Measurements from ENCODE around the gene FRK. TPM values are rescaled to one million over a fixed set of nuclear protein-coding genes. Genes with fewer than 3 reads are reported as not detected.

Gene FRK
- total RNA-seq, 4 donors from 2014 or later, result 0.44 to 1.3 (median 0.63) TPM

DNA sequence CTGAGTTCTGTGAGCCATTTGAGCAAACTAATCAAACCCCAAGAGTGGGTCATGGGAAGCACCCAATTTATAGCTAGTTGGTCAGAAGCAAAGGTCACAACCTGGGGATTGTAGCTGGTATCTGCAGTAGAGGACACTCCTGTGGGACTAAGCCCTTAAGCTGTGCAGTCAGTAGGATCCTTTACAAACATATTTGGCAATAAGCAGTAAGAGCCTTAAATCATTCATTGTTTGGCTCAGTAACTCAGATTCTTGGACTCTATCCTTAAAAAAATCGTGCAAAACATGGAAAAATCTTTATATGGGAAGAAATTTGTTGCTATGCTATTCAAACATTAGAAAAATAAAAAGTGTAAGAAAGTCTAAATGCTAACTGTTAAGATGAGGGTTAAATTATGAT is 29.9 kb downstream of the FRK start:
- TF ChIP-seq, protein P1, sequence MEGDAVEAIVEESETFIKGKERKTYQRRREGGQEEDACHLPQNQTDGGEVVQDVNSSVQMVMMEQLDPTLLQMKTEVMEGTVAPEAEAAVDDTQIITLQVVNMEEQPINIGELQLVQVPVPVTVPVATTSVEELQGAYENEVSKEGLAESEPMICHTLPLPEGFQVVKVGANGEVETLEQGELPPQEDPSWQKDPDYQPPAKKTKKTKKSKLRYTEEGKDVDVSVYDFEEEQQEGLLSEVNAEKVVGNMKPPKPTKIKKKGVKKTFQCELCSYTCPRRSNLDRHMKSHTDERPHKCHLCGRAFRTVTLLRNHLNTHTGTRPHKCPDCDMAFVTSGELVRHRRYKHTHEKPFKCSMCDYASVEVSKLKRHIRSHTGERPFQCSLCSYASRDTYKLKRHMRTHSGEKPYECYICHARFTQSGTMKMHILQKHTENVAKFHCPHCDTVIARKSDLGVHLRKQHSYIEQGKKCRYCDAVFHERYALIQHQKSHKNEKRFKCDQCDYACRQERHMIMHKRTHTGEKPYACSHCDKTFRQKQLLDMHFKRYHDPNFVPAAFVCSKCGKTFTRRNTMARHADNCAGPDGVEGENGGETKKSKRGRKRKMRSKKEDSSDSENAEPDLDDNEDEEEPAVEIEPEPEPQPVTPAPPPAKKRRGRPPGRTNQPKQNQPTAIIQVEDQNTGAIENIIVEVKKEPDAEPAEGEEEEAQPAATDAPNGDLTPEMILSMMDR (IDR thresholded peaks at IDR 0.05; ENCODE audit: low read depth), result no peak

DNA sequence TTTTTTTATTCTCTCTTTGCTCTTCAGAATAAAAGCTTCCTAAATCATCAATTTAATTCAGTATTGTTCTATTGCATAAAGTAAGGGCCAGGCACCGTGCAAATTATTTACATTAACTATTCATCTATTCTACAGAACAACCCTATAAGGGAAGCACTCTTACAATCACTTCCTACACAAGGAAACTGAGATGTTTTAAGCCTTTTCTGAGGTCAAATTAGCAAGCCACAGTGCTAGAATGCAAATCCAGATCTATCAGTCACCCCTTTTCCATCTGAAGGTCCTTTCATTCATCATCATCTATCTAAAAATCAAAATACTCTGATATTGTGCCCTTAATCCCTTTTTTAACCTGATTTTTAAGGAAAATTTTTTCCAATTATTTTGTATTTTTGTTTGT is 31.2 kb downstream of the FRK start:
- TF ChIP-seq, protein P1 (IDR thresholded peaks at IDR 0.05; ENCODE audit: low read depth), result no peak

DNA sequence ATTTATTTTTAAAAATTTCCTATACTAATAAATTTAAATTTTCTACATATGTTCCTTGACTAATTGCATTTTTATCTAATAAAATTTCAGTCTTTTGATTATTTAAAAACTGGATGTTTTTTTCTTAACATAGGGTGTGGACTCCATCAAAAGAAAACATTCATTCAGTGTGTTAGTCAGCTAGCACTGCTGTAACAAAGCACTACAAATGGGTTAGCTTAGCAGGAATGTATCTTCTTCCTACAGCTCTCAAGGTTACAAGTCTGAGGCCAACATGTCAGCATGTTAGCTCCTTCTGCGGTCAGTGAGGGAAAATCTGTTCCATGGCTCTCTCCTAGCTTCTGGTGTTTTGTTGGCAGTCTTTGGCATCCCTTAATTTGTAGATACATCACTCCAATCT is 32.5 kb downstream of the FRK start:
- TF ChIP-seq, protein P1 (IDR thresholded peaks at IDR 0.05; ENCODE audit: low read depth), result no peak

DNA sequence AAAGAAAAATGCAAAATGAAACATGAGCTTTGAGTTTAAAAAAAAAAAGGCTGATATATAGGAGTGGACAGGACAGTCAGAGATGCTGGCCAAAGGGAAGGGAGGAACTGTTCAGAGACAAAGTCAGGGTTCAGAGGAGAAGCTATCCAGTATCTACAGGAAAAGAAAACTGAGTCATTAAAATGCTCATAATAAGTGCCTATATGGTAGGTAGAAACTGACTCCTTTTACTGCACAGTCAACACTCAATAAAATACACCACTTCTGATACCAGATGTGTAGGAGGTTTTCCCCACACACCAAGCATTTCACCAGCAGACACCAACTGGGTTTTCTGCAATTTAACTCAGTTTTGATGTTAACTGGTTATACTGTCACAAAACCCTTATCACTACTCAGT is 32.9 kb downstream of the FRK start:
- TF ChIP-seq, protein P1 (IDR thresholded peaks at IDR 0.05; ENCODE audit: low read depth), result no peak

DNA sequence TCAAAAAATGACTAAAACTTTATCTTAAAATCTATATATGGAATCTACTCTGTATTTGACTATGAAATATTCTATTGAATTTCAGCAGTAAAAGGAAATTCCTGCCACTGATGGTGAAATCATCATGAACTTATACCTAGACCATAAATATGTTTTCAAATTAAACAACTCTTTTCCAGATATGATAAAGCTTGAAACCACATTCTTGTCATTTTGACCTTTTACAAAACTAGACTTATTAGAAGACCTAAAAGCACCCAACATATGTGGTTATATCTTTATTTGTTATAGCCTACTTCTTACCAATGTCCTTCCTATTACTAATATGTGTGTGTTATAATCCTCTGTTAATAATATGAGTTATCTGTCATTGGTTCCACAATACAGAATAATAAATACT is 35.3 kb downstream of the FRK start:
- TF ChIP-seq, protein P1 (IDR thresholded peaks at IDR 0.05; ENCODE audit: low read depth), result no peak

DNA sequence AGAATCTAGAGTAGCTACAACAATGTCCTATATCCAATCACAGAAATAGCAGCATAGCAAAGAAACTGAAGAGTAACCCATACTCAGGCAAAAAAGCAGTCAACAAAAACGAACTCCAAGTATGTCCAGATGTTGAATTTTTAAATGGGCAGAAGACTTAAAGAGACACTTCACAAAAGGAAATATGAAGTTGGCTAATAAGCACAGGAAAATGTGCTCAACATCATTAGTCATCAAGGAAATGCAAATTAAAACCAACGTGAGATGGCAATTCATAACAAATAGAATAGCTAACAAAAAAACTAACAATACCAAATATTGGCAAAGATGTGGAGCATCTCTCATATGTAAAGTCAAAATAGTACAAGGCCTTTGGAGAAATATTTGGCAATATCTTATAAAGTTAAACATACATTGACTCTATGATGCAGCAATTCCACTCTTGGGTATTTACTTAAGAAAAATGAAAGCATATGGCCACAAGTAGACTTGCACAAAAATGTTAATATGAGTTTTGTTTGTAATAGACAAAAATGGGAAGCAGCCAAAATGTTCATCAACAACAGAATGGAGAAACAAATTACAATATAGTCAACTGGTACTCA is 37.7 kb downstream of the FRK start:
- TF ChIP-seq, protein P1 (IDR thresholded peaks at IDR 0.05; ENCODE audit: low read depth), result no peak

DNA sequence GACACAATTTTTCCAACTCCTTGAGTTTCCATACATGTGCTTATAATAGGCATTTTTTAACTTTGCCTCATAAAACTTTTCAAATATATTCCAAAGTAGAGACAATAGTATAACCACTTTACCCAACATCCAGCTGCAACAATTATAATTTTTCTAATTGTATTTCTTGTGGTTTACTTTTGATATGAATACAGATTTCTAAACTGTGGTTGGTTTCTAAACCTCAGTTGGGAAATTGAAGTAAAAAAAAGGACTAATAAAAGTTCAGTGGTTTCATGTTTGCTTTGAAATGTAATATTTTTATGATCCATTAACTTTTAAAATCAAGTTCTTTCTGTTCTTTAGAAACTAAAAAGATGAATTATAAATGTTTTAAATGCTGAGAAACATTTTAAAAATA is 40.0 kb downstream of the FRK start:
- TF ChIP-seq, protein P1 (IDR thresholded peaks at IDR 0.05; ENCODE audit: low read depth), result no peak
